DND-41 (cell line): ENCODE data around the gene PJVK.

Experiments used
- CTCF ChIP-seq: IDR thresholded peaks from 2 replicates; pipeline ENCODE4 v1.5.1; 2012; ENCODE audit warnings: borderline replicate concordance, low read length, moderate library complexity, mild to moderate bottlenecking; ENCODE audit not compliant: poor library complexity, severe bottlenecking; ENCODE audit errors: extremely low read depth
- EZH2 ChIP-seq: IDR thresholded peaks from 3 replicates; pipeline ENCODE4 v1.6.1; 2012; ENCODE audit warnings: borderline replicate concordance, low read depth, mild to moderate bottlenecking, moderate library complexity, low read length, inconsistent platforms; ENCODE audit not compliant: severe bottlenecking

DNA sequence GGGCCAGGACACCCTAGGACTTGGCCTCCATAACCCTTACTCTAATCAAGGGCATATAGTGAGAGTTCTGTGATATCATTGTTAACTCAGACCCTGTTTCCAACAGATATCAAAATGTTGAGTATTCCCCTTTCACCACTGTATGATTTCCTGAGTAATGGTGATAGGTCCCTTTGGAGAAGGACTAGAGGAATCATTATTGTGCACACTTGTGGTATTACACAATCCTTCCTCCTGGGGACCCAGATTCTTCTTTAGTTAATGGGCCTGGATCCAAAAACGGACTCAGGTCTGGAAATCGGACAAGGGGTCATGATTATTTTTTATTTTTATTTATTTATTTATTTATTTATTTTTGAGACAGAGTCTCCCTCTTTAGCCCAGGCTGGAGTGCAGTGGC, 23.7 kb upstream of the PJVK start:
- TF ChIP-seq CTCF (no peak), EZH2 (no peak)
